Suprapubic skin (tissue), 3 donors: Measurements from ENCODE around the gene NOVA2.

Experiments
- CTCF ChIP-seq, 2 donors: fragments of 200-600 bp in 1 of 2; fragments of 450-650 bp in 1 of 2; sonication (generic) in 1 of 2; IDR thresholded peaks; one replicate each; pipeline ENCODE4 v1.5.1; 2016 to 2019; ENCODE audit warnings: antibody characterized with exemption in 2 of 2, mild to moderate bottlenecking in 1 of 2, moderate library complexity in 1 of 2
- EP300 ChIP-seq: sonication (generic); formaldehyde crosslinking; IDR thresholded peaks from one replicate; pipeline ENCODE4 v1.6.1; 2017; ENCODE audit warnings: antibody characterized with exemption
- POLR2A ChIP-seq, 2 donors: fragments of 450-650 bp; IDR thresholded peaks; one replicate each; pipeline ENCODE4 v1.6.1; 2017; ENCODE audit warnings: antibody characterized with exemption in 2 of 2, mild to moderate bottlenecking in 2 of 2, moderate library complexity in 2 of 2

DNA sequence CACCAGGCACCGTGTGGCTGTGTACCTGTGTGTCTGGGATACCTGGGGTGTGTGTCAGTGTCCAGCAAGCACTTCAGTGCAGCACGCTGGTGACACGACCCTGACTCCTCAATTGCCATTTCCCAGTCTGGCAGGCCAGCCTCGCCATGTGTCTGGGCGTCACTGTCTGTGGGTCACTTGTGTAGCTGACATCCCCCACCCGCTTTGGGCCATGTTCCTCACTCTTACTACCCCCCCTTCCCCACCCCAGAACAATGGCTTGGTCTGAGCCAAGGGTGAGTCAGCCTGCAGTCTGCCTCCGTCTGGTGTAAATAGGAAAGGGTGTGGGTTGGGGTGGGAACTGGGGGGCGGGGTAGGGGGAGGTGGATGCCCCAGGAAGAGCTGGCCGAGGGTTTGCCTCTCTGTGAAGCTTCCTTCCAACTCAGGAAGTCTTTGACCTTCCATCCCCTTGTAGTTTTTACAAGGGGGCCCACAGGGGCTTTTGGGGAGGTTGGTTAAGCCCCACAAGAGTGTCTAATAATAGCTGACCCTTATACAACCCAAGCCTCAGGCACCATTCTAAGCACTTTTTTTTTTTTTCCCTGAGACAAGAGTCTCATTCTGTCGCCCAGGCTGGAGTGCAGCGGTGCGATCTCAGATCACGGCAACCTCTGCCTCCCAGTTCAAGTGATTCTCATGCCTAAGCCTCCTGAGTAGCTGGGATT lies 17.6 kb downstream of the NOVA2 start:
- TF ChIP-seq POLR2A (IDR thresholded peaks at IDR 0.05) (no peak), CTCF (IDR thresholded peaks at IDR 0.05) (no peak), EP300 (no peak)
